Measurements from ENCODE around the gene ALDH1L1. TPM values are rescaled to one million over a fixed set of nuclear protein-coding genes. Genes with fewer than 3 reads are reported as not detected.

ALDH1L1 gene
- total and polyA plus RNA-seq, 2 donors (not counting 1 experiment from before 2014, with no cell fraction given), result not detected

DNA sequence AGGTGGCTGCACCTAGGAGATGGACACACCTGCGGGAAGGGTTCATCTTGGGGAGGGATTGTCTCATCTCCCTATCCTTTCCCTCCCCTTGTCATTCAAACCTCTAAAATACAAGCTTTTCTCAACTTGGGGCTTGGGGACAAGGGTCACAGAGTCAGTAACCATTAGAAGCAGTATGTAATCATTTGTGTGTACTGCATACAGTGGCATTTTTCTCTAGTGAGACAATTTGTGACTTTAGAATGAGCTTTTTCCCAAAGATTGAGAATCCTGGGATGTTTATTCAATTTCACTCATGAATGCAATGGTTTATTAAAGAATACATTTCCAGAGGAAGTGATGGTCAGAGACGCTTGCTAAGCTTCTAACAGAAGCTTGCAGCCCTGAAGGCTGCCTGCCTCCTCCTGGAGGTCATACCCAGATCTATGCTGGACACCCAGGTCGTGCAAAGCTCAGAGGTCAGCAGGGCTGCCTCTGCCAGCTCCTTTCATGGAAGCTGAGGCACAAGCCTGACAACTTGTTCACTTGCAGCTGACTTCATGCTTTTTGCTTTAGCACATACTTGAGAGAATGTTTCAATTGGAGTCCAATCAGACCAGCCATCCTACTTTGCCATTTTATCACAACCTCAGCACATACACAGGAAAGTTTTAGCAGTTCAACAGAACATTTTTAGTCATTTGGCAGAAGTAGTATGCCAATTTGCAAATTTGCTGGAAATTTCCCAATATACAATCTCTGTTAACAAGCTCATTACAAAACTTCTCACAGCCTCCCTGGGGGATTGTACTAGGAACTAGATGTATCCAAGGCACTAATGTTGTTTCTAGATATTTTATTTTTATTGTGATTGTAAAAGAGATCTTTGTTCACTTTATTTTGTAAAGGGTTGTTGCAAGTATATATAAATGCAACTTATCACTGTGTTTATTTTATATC lies 25.6 kb upstream of the ALDH1L1 start:
- WGBS (ENCODE audit: insufficient coverage), result 71% methylated on average over 2 of the region's 3 CpGs
- Histone ChIP-seq H3K9me3 (ENCODE audit: control extremely low read depth in 1 of 3, control insufficient read depth in 2 of 3, insufficient read depth in 1 of 3, low read length in 2 of 3) (peaks cover 0 to 4% (median 0%) of the 10 kb centered on the region in 3 donors), H3K36me3 (replicated peaks in 1 of 2; ENCODE audit: control extremely low read depth in 1 of 2, control insufficient read depth in 1 of 2, extremely low read depth in 1 of 2, insufficient read depth in 2 of 2, low read length in 1 of 2) (no peaks in the 10 kb centered on the region), H3K4me2 (replicated peaks; ENCODE audit: low read depth, low read length, poor library complexity, severe bottlenecking) (no peak overlapping the region), H3K9ac (ENCODE audit: low read length) (no peak overlapping the region), H4K20me1 (ENCODE audit: control insufficient read depth, insufficient read depth, low read length, poor library complexity, severe bottlenecking) (no peaks in the 10 kb centered on the region), H2AFZ (ENCODE audit: insufficient read depth, low read depth, low read length, poor library complexity, severe bottlenecking) (no peak overlapping the region), H3K27ac (ENCODE audit: low read length in 2 of 2) (no peak overlapping the region), H3K27me3 (replicated peaks in 1 of 4; ENCODE audit: control extremely low read depth in 1 of 4, control insufficient read depth in 3 of 4, insufficient read depth in 4 of 4, low read length in 3 of 4) (peaks cover 0 to 5% (median 2%) of the 10 kb centered on the region in 4 experiments), H3K79me2 (ENCODE audit: control insufficient read depth, insufficient read depth, low read length) (no peaks in the 10 kb centered on the region), H3K4me3 (ENCODE audit: control extremely low read depth in 1 of 5, extremely low read depth in 1 of 5, insufficient read depth in 1 of 5, low read depth in 2 of 5, low read length in 4 of 5) (no peak overlapping the region), H3K4me1 (ENCODE audit: control insufficient read depth in 2 of 2, insufficient read depth in 2 of 2, low read length in 2 of 2) (no peaks in the 10 kb centered on the region)
- DNase-seq (no peak), ATAC-seq (ENCODE audit: low read depth) (no peak)
- intact Hi-C loops (cut with micrococcal nuclease), result no loop called here
- Mint-ChIP-seq H3K27me3 (peaks cover 43% of the 10 kb centered on the region), H3K4me1 (no peaks in the 10 kb centered on the region), H3K9me3 (ENCODE audit: insufficient read depth) (no peaks in the 10 kb centered on the region), H3K4me3 (no peak overlapping the region), H3K27ac (no peak overlapping the region)
- TF ChIP-seq EZH2 (IDR thresholded peaks at IDR 0.05; ENCODE audit: borderline replicate concordance, insufficient read depth, low read depth, low read length, poor library complexity, severe bottlenecking), result no peak
- TF ChIP-seq, protein P1, sequence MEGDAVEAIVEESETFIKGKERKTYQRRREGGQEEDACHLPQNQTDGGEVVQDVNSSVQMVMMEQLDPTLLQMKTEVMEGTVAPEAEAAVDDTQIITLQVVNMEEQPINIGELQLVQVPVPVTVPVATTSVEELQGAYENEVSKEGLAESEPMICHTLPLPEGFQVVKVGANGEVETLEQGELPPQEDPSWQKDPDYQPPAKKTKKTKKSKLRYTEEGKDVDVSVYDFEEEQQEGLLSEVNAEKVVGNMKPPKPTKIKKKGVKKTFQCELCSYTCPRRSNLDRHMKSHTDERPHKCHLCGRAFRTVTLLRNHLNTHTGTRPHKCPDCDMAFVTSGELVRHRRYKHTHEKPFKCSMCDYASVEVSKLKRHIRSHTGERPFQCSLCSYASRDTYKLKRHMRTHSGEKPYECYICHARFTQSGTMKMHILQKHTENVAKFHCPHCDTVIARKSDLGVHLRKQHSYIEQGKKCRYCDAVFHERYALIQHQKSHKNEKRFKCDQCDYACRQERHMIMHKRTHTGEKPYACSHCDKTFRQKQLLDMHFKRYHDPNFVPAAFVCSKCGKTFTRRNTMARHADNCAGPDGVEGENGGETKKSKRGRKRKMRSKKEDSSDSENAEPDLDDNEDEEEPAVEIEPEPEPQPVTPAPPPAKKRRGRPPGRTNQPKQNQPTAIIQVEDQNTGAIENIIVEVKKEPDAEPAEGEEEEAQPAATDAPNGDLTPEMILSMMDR (IDR thresholded peaks at IDR 0.05), result no peak
- ChIA-PET POLR2A (no interaction called here), CTCF (interaction anchor here (1.0 kb wide), 1 partner anchor 11 kb away, joined by 3 read pairs; no protein-coding TSS in a partner anchor)

DNA sequence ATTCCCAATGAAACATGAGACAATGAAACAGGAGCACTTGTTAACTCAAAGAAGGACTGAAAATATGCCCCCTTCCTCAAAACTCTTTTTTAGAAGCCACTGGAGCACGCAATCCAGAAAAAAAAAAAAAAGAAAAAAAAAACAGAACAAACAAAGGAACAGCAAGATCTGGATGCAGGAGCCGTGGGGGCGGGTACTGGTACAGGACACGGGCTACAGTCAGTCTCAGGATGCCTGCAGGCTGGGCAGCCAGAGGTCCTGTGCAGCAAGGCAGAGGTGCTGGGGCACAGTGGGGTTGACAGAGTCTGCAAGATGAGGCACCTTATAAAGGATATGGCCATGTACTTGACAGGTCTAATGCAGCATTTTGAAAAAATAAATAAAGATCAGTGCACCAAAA lies 22.3 kb upstream of the ALDH1L1 start:
- intact Hi-C loops (cut with micrococcal nuclease), result no loop called here
- no peak overlapping the region for H3K4me3 Mint-ChIP-seq
- Histone ChIP-seq H3K79me2 (ENCODE audit: control insufficient read depth, insufficient read depth, low read length) (no peaks in the 10 kb centered on the region), H3K9me3 (ENCODE audit: control extremely low read depth in 1 of 3, control insufficient read depth in 2 of 3, insufficient read depth in 1 of 3, low read length in 2 of 3) (no peaks in the 10 kb centered on the region), H3K4me3 (ENCODE audit: control extremely low read depth in 1 of 5, extremely low read depth in 1 of 5, insufficient read depth in 1 of 5, low read depth in 2 of 5, low read length in 4 of 5) (no peak overlapping the region), H3K36me3 (replicated peaks in 1 of 2; ENCODE audit: control extremely low read depth in 1 of 2, control insufficient read depth in 1 of 2, extremely low read depth in 1 of 2, insufficient read depth in 2 of 2, low read length in 1 of 2) (no peaks in the 10 kb centered on the region), H2AFZ (ENCODE audit: insufficient read depth, low read depth, low read length, poor library complexity, severe bottlenecking) (no peak overlapping the region), H4K20me1 (ENCODE audit: control insufficient read depth, insufficient read depth, low read length, poor library complexity, severe bottlenecking) (no peaks in the 10 kb centered on the region), H3K4me2 (replicated peaks; ENCODE audit: low read depth, low read length, poor library complexity, severe bottlenecking) (no peak overlapping the region), H3K27ac (ENCODE audit: low read length in 2 of 2) (no peak overlapping the region), H3K27me3 (replicated peaks in 1 of 4; ENCODE audit: control extremely low read depth in 1 of 4, control insufficient read depth in 3 of 4, insufficient read depth in 4 of 4, low read length in 3 of 4) (peaks cover 0 to 6% (median 2%) of the 10 kb centered on the region in 4 experiments), H3K9ac (ENCODE audit: low read length) (no peak overlapping the region), H3K4me1 (ENCODE audit: control insufficient read depth in 2 of 2, insufficient read depth in 2 of 2, low read length in 2 of 2) (no peaks in the 10 kb centered on the region)
- H3K27ac Mint-ChIP-seq, result no peak overlapping the region
- H3K27me3 Mint-ChIP-seq, result peaks cover 31% of the 10 kb centered on the region
- H3K4me1 Mint-ChIP-seq, result no peaks in the 10 kb centered on the region
- no peak for TF ChIP-seq EZH2 (IDR thresholded peaks at IDR 0.05; ENCODE audit: borderline replicate concordance, insufficient read depth, low read depth, low read length, poor library complexity, severe bottlenecking)
- TF ChIP-seq, protein P1 (IDR thresholded peaks at IDR 0.05), result no peak
- ChIA-PET CTCF (no interaction called here), POLR2A (no interaction called here)
- DNase-seq, result no peak
- ATAC-seq (ENCODE audit: low read depth), result no peak
- WGBS (ENCODE audit: insufficient coverage), result 93% methylated on average over 3 of the region's 4 CpGs
- H3K9me3 Mint-ChIP-seq (ENCODE audit: insufficient read depth), result no peaks in the 10 kb centered on the region
